SIG-M5 (cell line): ENCODE measurements around the gene ABCG1.

Experiments used
- DNase-seq: peaks from one replicate; lab custom pipeline; 2025; lab: John Stamatoyannopoulos, UW

Gene ABCG1

GRCh38 chr21:42214081-42214750 lies 4.7 kb upstream of the ABCG1 start:
- no peak for DNase-seq

GRCh38 chr21:42214921-42215320 lies 4.0 kb upstream of the ABCG1 start:
- DNase-seq = no peak

DNA sequence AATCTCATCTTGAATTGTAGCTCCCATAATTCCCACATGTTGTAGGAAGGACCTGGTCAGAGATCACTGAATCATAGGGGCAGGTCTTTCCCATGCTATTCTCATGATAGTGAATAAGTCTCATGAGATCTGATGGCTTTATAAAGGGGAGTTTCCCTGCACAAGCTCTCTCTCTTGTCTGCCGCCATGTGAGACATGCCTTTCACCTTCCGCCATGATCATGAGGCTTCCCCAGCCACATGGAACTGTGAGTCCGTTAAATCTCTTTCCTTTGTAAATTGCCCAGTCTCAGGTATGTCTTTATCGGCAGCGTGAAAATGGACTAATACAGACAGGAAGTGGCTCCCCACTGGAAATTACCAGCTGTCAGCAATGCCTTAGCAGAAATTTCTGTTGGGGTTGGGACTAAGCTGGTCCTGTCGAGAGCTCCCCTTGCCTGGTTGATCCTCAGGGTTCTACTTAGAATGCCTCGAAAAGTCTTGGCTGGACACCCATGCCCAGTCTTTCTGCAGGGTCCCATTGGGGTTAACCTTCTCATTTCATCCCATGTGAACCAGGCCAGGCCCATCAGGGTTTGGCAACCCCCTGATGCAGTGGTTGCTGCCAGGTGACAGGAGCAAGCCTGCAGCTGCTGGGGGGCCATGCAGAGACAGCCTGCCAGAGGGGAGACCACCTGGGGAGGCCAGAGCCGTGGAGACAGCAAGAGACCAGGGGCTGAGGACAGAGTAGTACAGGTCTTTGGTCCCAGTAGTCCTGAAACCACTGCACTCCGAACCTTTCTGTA lies 2.8 kb upstream of the ABCG1 start:
- DNase-seq = no peak

- no peak for DNase-seq
Measured at GRCh38 chr21:42216726-42217572, 2.0 kb upstream of the ABCG1 start.

DNA sequence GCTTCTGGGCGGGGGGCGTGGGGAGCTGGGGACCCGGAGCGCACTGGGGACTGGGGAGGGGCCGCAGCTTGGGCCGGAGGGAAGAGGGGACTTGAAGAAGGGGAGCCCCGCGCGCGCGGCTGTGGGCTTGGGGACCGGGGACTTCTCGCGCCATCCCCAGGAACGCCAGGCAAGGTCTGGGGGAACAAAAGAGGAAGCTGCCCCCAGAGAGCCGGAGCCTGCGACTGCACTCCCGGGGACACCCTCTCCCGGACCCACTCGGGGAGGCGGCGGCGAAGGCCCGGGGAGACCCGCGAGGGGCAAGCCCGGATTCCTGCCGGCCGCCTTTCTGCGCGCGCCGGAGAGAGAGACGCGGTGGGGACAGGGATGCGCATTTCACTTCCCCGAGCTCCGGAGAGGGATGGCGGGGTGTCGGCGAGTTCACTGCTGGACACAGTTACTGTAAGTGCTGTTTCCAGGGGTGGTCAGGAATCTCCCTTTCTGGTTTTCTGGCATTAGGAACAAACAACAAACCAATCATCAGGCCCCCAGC lies 732 bp downstream of the ABCG1 start:
- no peak for DNase-seq

- DNase-seq = no peak
Measured at GRCh38 chr21:42220138-42220701, 1.3 kb downstream of the ABCG1 start.

DNA sequence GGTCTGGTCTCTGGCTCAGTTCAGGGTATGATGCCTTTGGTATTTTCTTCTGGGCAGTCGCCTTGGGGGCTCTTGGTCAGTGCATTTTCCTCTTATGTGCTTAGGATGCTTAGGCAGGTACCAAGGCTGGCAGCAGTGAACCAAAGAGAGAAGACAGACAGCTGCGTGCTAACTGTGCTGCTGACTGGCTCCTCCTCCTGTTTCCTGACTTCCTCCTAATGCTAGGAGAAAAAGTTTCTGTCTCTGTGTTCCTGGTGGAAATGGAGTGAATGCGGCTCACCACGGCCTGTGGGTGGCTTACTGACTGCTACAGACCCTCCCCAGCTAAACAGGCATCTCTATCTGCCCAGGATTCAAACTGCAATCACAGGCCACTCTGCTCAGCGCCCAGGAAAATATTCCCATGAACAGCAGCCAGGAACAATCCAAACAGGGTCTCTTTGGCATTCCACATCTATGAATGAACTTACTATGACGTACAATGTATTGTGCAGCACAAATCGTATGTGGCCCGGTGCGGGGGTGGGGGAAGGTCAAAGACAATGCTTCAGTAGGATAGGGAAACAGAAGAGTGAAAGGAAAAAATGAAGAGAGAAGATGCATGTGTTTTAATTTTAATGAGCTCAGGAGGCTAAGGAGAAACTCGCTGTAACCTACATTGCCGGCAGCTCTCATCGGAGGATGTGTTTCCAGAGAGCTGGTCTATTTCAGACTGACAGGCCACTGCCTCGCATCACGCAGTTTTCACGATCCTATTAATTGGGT lies 2.8 kb downstream of the ABCG1 start:
- DNase-seq = no peak

GRCh38 chr21:42222386-42222785 lies 3.4 kb downstream of the ABCG1 start:
- DNase-seq = no peak

GRCh38 chr21:42222821-42223390 lies 4.0 kb downstream of the ABCG1 start:
- no peak for DNase-seq

- DNase-seq = no peak
Measured at GRCh38 chr21:42223826-42224575, 5.1 kb downstream of the ABCG1 start.

DNA sequence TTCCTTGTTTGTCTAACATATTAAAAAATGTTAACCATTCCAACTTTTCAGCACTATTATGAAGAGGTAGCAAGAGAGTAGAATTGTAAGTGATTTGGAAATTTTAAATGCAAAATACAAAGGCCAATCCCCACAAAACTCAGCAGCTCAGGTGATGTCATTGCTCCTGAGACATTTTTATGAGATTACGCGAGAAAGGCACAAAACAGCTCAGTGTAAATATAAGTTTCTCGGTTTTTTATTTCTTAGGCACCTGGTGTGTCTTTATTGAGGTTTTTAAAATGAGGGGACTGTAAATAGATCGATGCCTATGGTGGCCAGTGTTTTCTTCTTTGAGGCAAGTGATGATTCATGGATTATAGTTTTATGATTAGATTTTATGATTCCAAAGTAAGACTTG lies 6.1 kb downstream of the ABCG1 start:
- no peak for DNase-seq

GRCh38 chr21:42225571-42226155 lies 6.7 kb downstream of the ABCG1 start:
- DNase-seq = no peak

DNA sequence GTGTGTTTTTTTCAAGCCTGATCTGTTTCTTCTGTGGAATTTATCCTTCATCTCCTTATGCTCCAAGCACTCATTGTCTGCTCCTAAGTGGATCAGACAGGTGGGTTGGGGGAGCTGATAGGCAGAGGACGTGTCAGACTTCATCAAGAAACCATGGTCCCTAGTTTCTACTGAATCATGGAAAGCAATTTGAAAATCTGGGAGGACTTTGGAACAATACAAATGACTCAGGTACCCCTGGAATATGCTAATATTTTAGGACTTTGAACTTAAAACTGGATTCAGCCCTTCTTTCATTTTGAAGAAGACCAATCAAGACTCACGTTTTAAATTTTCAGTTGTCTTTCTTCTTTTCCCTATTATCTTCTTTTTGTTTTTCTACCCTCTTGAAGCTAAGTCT lies 7.7 kb downstream of the ABCG1 start:
- DNase-seq = no peak

- DNase-seq = no peak
Measured at GRCh38 chr21:42227909-42228708, 9.2 kb downstream of the ABCG1 start.

DNA sequence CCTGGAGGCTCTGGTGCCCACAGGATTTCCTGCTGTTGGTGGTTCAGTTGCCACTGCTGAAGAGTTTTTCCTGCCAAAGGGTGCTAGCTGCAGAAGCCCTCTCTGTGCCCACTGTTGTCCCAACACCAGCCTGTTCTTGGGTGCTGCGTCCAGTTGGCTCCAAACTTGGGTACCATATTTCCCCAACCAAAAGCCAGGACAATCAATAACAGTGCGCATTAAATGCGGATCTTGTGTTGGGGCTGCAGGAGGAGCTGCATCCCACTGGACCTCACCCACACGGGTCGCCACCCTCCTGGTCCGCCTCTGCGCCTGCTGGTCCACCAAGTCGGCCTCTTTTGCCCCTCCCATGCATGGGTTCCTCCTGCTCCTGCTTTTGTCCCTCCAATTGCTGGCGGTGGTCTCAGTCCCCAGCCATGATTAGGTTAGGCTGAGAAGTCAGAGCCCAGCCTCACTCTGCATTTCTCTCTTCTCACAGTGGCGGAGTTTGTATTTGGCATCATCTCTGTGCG lies 9.8 kb downstream of the ABCG1 start:
- no peak for DNase-seq

DNA sequence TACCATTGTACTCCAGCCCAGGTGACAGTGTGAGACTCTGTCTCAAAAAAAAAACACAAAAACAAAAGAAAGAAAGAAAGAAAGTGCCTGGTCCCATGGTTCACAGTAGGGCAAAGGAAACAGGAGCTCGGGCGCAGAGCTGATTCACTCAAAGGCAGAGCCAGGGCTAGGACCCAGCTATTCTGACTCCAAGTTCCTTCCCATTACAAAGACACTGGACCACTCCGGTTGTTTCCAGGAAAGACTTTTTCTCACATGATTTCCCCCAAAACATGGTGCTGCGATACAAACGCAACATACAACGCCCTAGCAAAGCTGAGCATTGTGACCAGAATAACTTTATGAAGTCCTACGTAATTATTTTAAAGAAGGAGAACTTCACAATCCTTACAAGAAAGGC lies 10.7 kb downstream of the ABCG1 start:
- DNase-seq = no peak

GRCh38 chr21:42230178-42230577 lies 11.2 kb downstream of the ABCG1 start:
- DNase-seq = no peak

DNA sequence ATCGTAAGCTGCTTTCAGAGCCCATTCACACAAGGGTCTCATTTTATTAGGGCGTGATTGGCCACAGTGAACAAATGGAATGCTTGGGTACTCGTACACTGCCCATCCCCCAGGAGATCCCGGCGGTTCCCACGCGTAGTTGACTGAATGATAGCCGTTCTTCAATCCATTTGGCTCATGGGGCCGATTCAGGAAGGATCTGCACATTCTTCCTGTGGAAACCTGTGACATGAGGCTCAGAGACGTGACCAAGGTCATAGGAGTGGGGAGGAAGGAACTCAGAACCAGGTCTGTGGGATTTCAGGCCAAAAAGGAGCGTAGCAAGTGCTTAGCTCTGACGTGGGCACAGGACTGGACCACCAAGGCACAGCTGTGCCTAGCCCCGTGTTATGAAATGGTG lies 11.7 kb downstream of the ABCG1 start:
- DNase-seq = no peak

- DNase-seq = no peak
Measured at GRCh38 chr21:42231756-42232155, 12.8 kb downstream of the ABCG1 start.
